Ascending aorta (tissue), 2 donors: ENCODE results near the gene IMMP1L. TPM values are rescaled to one million over a fixed set of nuclear protein-coding genes. Genes with fewer than 3 reads are reported as not detected.

Source experiments
- DNase-seq, 2 donors: peaks; one replicate each; pipeline ENCODE4 v3.0.0-alpha.2; 2019; ENCODE audit warnings: low spot score in 2 of 2
- H3K27ac ChIP-seq, 2 donors: fragments of 200-600 bp; sonication (generic); one replicate each; pipeline ENCODE4 v1.5.1; 2016 to 2017; ENCODE audit warnings: mild to moderate bottlenecking in 1 of 2
- H3K27me3 ChIP-seq: fragments of 200-600 bp; sonication (generic); one replicate; pipeline ENCODE4 v1.5.1; 2017
- H3K36me3 ChIP-seq, 2 donors: fragments of 200-600 bp; sonication (generic); one replicate each; pipeline ENCODE4 v1.5.1; 2016
- H3K4me1 ChIP-seq, 2 donors: fragments of 200-600 bp; sonication (generic); one replicate each; pipeline ENCODE4 v1.5.1; 2016 to 2017; ENCODE audit warnings: mild to moderate bottlenecking in 1 of 2
- H3K4me3 ChIP-seq, 2 donors: fragments of 200-600 bp; sonication (generic); one replicate each; pipeline ENCODE4 v1.5.1; 2016 to 2017; ENCODE audit warnings: mild to moderate bottlenecking in 1 of 2
- H3K9me3 ChIP-seq, 2 donors: fragments of 200-600 bp; sonication (generic); one replicate each; pipeline ENCODE4 v1.5.1; 2016
- intact Hi-C: fragments of 100-400 bp; cut with DNase I; formaldehyde crosslinking; loops from one replicate; pipeline ENCODE4 v1.15.1; 2023
- total RNA-seq: library from RNA; depleted of rRNA; stranded (reverse); fragments of >200 nt; gene quantifications from one replicate; pipeline ENCODE4 v1.1.0, GENCODE V29; 2016
- TF ChIP-seq, protein P1 (sequence below), 3 experiments: fragments of 200-600 bp in 2 of 3; fragments of 450-650 bp in 1 of 3; sonication (generic) in 2 of 3; IDR thresholded peaks; one replicate each; pipeline ENCODE4 v1.5.1; 2016 to 2019; ENCODE audit warnings: antibody characterized with exemption in 3 of 3, mild to moderate bottlenecking in 1 of 3, moderate library complexity in 1 of 3

The IMMP1L gene
- total RNA-seq, 1 donor from 2014 or later: not detected

DNA sequence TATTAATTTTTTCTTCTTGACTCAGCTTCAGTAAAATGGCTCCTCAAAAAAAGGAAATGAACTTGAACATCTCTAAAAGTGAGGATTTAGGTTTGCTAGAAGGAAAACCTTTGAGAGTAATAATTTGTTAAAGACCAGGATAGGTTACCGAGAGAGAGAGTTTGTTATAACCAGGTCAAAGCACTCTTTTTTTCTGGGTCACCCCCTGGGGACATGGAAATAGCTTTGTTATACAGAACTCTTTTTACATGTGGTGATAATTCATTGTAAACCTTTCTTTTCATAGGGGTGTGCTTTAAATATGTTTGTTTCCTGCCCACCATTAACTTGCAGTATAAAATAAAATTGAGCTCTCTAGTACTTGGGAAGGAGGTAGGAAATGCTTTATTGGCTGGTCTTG, 92.1 kb downstream of the IMMP1L start:
- TF ChIP-seq, protein P1, sequence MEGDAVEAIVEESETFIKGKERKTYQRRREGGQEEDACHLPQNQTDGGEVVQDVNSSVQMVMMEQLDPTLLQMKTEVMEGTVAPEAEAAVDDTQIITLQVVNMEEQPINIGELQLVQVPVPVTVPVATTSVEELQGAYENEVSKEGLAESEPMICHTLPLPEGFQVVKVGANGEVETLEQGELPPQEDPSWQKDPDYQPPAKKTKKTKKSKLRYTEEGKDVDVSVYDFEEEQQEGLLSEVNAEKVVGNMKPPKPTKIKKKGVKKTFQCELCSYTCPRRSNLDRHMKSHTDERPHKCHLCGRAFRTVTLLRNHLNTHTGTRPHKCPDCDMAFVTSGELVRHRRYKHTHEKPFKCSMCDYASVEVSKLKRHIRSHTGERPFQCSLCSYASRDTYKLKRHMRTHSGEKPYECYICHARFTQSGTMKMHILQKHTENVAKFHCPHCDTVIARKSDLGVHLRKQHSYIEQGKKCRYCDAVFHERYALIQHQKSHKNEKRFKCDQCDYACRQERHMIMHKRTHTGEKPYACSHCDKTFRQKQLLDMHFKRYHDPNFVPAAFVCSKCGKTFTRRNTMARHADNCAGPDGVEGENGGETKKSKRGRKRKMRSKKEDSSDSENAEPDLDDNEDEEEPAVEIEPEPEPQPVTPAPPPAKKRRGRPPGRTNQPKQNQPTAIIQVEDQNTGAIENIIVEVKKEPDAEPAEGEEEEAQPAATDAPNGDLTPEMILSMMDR (IDR thresholded peaks at IDR 0.05): no peak
- Histone ChIP-seq H3K36me3 (no peaks in the 10 kb centered on the region), H3K27me3 (no peaks in the 10 kb centered on the region), H3K4me3 (no peak overlapping the region), H3K4me1 (no peaks in the 10 kb centered on the region), H3K9me3 (no peaks in the 10 kb centered on the region), H3K27ac (no peak overlapping the region)
- intact Hi-C loops: no loop called here
- DNase-seq: no peak

DNA sequence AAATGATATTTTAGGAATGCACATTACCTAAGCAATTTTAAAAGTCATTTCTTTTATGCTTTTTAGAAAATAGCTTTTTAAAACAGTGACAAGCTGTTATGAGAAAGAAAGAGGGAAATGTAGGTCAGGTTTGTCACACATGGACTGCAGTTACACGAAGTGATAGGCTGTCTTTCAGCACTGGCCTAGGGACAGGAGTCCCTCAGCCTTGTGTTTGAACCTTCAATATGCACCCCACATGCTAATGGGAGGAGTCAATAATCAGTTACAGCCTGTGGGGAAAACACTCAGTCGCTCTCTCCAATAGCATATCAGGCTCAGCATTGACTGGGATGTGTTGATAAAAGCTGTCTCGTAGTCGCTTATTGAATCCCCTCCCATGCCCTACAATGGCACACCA, 94.0 kb downstream of the IMMP1L start:
- DNase-seq: no peak
- Histone ChIP-seq H3K36me3 (no peaks in the 10 kb centered on the region), H3K9me3 (no peaks in the 10 kb centered on the region), H3K4me1 (no peaks in the 10 kb centered on the region), H3K27ac (no peak overlapping the region), H3K4me3 (no peak overlapping the region), H3K27me3 (no peaks in the 10 kb centered on the region)
- intact Hi-C loops: no loop called here
- TF ChIP-seq, protein P1 (IDR thresholded peaks at IDR 0.05): no peak

DNA sequence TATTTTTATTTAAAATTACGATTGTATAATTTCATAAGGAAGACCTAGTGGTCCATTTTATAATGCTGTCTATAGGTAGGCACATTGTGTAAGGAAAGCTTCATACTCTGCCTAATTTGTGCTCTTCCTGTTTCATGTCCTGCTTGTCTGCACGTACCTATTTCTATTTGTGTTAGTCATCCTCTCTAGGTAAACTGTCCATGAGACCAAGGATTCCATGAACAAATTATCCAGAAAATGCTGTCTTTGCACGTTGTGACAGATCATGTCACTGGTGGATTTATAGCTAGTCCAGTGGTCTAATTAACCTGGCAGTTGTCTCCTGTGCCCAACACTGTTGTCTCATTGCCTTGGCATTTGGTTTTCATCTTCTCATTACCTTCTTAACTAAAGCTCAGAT, 95.1 kb downstream of the IMMP1L start:
- no peak overlapping the region for H3K27ac ChIP-seq
- H3K27me3 ChIP-seq: no peaks in the 10 kb centered on the region
- intact Hi-C loops: no loop called here
- TF ChIP-seq, protein P1 (IDR thresholded peaks at IDR 0.05): no peak
- H3K36me3 ChIP-seq: no peaks in the 10 kb centered on the region
- H3K4me1 ChIP-seq: no peaks in the 10 kb centered on the region
- H3K9me3 ChIP-seq: no peaks in the 10 kb centered on the region
- H3K4me3 ChIP-seq: no peak overlapping the region
- no peak for DNase-seq

DNA sequence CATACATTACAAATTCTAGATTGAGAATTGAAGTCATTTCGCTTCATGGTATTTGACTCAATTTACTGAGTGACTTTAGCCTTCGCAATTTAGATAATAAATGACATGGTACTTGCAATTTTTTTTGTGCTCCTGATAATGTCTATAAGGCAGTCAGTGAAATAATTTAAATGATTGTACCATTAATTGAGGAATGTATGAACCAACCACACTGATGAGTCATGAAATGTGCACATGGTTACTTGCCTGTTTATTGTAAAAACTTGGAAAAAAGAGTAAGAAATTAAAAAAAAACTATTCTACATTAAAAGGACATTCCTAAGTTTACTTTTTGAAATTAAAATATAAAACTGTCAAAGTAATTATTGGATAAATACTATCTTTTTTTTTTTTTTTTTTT, 96.5 kb downstream of the IMMP1L start:
- TF ChIP-seq, protein P1 (IDR thresholded peaks at IDR 0.05): no peak
- DNase-seq: no peak
- H3K36me3 ChIP-seq: no peaks in the 10 kb centered on the region
- no peaks in the 10 kb centered on the region for H3K9me3 ChIP-seq
- intact Hi-C loops: no loop called here
- H3K27me3 ChIP-seq: no peaks in the 10 kb centered on the region
- no peak overlapping the region for H3K27ac ChIP-seq
- no peak overlapping the region for H3K4me3 ChIP-seq
- H3K4me1 ChIP-seq: no peaks in the 10 kb centered on the region

DNA sequence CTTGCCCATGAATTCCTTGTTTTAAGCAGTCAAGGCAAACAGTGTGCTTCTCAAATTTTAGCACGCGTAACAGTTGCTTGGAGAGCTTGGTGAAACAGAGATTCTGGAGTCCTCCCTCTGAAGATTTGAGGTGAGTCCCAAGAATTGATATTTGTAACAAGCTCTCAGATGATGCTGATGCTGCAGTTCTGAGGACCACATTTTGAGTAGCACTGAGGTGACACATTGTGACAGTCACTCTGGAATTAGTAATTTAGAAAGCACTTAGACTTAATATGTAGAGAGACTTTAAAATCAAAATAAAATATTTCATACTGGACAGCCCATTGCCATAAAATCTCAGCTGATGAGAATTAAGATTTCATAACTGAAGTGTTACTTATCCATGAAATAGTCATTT, 101.2 kb downstream of the IMMP1L start:
- Histone ChIP-seq H3K27ac (no peak overlapping the region), H3K27me3 (no peaks in the 10 kb centered on the region), H3K4me3 (no peak overlapping the region), H3K9me3 (no peaks in the 10 kb centered on the region), H3K4me1 (no peaks in the 10 kb centered on the region), H3K36me3 (no peaks in the 10 kb centered on the region)
- intact Hi-C loops: no loop called here
- TF ChIP-seq, protein P1 (IDR thresholded peaks at IDR 0.05): no peak
- DNase-seq: no peak

DNA sequence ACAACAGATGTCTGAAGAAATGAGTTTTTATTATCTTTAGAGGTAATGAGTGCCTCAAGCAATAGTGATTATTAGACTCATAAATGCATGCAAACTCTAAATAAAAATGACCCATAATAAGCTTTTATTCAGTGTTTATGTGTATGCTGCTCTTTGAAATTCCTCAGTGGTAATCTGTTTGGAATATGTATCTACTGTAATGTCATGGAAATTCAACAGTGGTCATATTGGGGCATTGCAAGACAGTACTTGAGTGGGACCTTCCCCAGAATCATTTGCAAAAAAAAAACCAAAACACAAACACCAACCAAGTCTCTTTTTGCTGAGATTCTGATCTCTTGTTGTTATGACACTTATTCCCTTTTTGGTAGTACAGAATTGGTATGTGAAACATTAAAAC, 104.8 kb downstream of the IMMP1L start:
- no peak overlapping the region for H3K27ac ChIP-seq
- DNase-seq: no peak
- no peaks in the 10 kb centered on the region for H3K4me1 ChIP-seq
- H3K27me3 ChIP-seq: no peaks in the 10 kb centered on the region
- TF ChIP-seq, protein P1 (IDR thresholded peaks at IDR 0.05): no peak
- intact Hi-C loops: no loop called here
- H3K4me3 ChIP-seq: no peak overlapping the region
- H3K9me3 ChIP-seq: peaks cover 0 to 7% of the 10 kb centered on the region in 2 donors
- H3K36me3 ChIP-seq: no peaks in the 10 kb centered on the region
